ENCODE measurements around the gene RBPJ.

The RBPJ gene

GRCh38 chr4:26471890-26472289 lies 151.1 kb downstream of the RBPJ start:
- intact Hi-C loops (cut with DNase I), result no loop called here
- no peak for DNase-seq

- DNase-seq, result no peak
- intact Hi-C loops (cut with DNase I), result no loop called here
These were observed 153.1 kb downstream of the RBPJ start for GRCh38 chr4:26473893-26474292.

GRCh38 chr4:26474551-26474950 lies 153.7 kb downstream of the RBPJ start:
- intact Hi-C loops (cut with DNase I), result no loop called here
- no peak for DNase-seq

- no peak for DNase-seq
- intact Hi-C loops (cut with DNase I), result no loop called here
These were observed 154.9 kb downstream of the RBPJ start for GRCh38 chr4:26475716-26476115.

- DNase-seq, result no peak
- intact Hi-C loops (cut with DNase I), result no loop called here
These were observed 155.7 kb downstream of the RBPJ start for GRCh38 chr4:26476545-26476944.

GRCh38 chr4:26478330-26478729 lies 157.5 kb downstream of the RBPJ start:
- intact Hi-C loops (cut with DNase I), result no loop called here
- no peak for DNase-seq

GRCh38 chr4:26482508-26483462 lies 162.0 kb downstream of the RBPJ start:
- DNase-seq, result no peak
- intact Hi-C loops (cut with DNase I), result no loop called here

GRCh38 chr4:26484032-26484515 lies 163.3 kb downstream of the RBPJ start:
- intact Hi-C loops (cut with DNase I), result no loop called here
- no peak for DNase-seq

GRCh38 chr4:26484516-26484915 lies 163.7 kb downstream of the RBPJ start:
- no peak for DNase-seq
- intact Hi-C loops (cut with DNase I), result no loop called here

Data from posterior cingulate gyrus (tissue), 11 donors.